IPS-NIHi7 (cell line): ENCODE measurements around the gene FAAP100.

Experiments used
- DNase-seq: peaks from one replicate; pipeline ENCODE4 v3.0.0; 2012; ENCODE audit warnings: mixed read lengths; ENCODE audit errors: extremely low spot score

Gene FAAP100

DNA sequence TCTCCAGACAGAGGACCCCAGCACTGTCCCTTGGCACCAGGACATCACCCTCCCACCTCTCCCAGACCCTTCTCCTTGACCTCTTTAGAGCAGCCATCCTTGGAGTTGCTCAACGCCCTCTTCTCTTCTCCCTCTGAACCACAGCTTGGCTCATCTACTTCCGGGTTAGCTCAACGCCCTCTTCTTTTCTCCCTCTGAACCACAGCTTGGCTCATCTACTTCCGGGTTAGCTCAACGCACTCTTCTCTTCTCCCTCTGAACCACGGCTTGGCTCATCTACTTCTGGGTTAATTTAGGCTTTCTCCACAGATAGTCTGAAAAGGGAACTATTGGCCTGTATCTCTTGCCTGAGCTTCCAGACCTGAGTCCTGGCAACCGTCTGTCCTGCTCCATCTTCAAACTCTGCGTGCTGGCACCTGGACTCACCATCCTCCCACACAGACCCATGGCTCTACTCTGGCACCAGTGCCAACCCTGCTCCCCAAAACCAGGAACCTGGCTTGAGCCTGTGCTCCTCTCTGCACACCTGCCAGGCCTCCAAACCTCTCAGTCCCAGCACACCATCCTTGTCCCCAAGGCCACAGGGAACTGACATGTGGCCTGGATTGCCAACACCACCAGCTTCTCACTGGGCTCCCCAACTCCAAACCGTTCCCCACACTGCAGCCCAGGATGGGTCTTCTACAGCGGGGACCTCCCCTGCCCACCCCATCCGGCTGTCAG is 25.3 kb upstream of the FAAP100 start:
- DNase-seq = no peak

DNA sequence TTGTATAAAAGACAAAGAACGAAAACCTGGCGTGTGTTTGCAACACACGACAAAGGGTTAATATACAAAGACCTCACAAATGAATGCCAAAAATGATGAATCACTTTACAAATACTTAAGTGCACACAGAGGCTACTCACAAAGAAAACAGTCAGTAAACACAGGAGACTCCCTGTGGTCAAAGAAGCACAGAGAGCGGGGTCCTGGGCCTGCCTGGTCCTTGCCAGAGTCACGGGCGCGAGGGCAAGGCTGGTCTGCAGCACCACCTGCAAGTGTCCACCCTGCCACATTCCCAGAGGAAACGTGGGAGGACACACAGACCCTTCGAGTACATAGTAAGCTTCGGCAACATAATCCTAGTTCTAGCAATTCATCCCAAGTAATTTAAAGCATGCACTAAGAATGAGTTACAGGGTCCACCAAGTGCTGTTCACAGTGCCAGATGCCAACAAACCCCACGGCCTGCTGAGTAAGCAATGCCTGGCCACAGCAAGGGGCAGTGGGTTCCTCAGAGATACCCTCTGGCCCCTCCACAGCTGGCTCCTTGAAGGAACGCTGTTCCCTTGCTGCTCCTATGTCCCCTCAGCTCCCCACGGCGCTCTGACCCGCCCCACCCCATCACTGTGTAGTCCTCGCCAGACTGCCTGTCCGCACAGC is 24.6 kb upstream of the FAAP100 start:
- no peak for DNase-seq

DNA sequence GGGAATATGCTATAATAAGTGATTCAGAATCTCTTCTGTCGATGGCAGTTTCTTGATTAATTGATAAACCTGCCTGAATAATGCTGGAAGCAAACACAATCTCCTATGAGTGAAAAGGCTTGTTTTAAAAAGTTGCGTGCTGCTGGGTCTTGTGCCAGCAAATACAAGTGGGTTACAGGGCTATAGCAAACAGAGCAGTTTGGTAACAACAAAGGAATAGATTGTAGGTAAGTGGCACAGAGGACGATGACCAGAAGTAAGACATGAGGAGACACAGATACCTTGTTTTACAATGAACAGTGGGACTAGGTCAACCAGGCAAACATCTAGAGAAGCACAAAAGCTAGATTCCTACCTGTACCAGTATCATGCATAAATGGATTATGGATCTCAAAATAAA is 23.7 kb upstream of the FAAP100 start:
- DNase-seq = no peak

DNA sequence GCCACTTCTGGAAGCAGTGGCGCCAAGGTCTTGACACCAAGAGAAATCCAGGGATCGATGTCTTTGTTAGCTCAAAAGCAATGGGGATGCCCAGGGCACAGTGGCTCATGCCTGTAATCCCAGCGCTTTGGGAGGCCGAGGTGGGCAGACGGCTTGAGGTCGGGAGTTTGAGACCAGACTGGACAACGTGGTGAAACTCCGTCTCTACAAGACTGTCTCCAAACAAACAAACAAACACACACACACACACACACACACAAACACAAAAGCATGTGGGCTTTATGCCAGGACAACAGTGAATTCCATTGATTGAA is 22.4 kb upstream of the FAAP100 start:
- no peak for DNase-seq

DNA sequence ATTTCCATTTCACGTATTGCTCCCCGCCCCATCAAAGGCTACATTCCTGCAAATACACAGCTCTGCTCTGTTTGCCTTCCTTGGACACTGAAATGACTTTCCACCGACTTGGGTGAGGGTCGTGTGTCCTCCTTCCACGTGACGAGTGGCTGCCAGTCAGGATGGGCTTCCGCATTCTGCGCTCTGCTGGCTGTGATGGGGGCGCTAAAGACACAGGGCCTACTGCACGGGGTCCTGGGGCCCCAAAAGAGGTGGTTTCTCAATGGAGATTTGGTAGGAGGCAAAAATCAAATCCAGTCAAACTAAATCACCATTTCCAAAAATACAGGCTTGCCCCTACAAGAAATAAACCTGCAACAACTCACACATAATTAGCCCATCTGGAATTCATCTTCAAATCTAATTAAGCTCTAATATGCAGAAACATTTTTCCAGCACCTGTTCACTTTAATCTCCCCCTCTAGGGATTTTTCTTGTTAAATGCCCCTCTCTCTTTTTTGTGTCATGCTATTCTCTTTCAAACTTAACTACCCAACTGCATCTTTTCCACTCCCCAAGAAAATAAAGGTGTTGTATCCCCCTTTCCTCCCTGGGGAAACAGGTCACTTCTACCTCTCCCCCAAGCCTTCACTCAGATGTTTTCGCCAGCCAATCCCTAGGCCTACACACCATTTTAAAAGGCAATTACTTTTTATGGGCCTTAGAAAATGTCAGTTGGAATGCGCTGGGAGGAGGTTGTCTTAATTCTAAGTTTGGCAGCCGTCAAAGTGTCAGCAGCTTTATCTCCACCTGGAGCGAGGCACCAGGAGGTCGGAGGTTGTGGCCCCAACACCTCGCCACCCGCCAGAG is 21.9 kb upstream of the FAAP100 start:
- DNase-seq = no peak

DNA sequence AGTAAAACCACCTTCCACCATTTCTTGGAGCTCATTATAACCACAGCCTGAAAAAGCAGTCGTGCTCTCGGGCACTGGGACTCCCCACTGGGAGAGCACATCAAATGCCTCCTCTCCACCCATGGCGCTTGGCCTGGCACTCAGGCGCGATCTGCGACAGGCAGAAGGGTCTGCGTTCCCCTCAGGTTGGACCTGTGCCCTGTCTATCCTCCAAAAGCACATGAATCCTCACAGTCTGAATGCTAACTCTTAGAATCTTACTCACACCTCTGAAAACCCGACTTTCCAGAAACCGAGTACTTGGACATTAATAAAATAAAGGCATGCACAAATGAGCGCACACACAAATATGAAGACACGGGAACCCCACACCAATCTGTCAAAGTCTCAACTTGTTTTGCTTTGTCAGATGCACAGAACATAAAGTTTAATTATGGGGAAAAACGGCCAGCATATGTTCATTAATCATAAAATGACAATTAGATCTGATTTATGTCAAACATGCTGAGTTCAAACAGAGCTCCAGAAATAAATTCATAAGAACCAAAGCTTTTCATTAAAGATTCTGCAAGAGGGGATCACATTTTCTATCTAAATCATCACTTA is 20.5 kb upstream of the FAAP100 start:
- DNase-seq = no peak

DNA sequence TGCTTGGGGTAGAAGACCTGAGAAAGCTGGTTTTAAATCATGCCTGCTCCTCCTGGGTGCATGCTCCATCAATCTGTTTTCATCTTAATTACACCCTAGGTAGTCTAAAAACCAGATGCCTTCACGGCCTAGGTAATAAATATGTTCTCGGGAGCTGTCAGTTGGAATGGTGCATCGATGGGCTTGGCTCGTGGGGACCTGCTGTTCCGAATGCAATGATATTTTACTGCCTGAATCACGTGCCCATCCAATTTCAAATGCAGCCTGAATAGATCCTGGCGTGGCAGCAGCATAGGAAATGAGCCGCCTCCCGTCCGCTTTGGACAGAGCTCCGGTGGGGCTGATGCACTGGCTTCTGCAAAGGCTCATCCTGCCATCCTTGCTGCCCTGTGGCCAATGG is 18.8 kb upstream of the FAAP100 start:
- DNase-seq = no peak

DNA sequence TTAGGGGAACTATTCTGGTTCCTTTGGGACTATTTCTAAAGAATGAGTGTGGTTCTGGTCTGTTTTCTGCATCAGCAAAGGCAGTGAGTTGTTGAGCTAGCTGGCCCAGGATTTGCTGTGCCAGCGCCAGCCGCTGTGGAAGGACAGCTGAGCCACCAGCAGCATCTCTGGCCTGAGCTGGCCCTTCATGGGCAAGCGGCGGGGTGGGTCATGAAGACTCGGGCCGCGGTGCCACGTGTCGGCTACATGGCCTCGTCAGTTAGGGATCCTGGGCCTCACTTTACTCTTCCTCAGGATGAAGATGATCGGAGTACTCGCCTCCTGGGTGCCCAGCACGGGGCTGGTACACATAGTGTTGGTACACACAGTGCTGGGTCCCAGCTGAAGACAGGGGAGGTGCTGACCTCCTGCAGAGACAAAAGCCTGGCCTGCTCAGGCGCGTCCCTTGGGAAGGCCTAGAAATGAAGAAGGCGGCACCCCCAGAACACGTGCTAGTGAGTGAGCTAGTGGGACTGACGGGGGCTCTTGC is 17.9 kb upstream of the FAAP100 start:
- no peak for DNase-seq

DNA sequence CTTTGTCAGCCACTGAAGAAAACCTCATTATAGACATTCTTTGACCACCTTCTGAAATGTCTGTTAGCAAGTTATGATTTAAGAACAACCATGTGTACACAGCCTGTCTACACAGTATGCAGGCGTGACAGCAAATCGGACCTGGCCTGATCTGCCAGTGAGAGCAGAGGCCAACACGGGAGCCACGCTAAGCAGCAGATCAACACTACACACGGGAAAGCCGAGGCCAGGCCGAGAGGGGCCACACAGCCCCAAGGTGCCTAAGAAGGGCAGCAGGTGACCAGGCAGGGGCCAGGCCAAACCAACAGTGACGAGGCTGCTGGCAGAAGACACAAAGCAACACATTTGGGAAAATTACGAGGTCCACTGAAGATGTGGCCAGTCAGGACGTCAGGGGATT is 16.3 kb upstream of the FAAP100 start:
- DNase-seq = no peak

DNA sequence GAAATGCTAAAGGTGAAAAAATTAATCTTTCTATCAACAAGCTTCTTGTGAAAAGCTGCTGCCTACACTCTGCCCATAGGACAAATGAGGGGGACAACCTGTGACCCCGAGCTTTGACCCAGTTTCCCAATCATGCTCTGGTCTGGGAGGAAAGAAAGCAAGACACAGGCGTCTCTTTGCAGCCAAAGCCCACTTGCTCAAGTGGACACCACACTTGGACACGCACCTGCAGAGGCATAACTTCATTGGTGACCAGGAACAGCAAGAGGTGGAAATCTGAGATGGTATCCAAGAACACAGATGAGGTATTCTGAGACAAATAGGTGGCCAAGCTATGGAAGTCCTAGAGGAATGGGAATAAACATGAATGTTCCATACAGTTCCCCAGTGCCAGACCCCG is 15.0 kb upstream of the FAAP100 start:
- no peak for DNase-seq

DNA sequence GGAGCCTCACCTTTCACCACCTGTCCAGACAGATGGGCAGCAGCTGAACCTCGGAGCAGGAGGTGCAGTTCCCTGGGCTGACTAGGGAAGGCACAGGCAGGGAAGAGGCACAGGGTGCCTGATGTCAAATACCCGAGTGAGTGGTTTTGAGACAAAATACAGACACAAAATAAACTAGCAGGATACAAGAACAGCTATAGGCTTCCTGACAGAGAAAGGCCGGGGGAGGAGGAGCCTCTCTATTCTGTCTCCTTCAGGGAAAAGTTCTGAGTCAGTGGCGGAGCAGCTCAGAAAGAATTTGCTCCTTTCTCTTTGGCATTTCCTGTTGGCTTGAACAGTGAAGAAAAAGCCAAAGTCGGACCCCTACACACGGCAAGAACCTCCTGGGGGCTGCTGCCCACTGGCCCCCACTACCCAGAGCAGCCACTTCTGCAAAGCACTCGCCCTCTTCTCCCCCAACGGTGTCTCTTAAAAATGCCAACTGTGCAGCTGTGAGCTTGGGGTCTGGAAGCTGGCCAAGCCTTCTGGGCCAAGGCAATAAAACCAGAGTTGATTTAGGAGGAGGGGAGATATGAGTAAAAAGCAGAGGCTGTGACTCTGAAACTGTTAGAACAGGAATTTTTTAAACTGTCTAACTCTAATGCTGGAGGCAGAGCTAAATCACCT is 14.4 kb upstream of the FAAP100 start:
- DNase-seq = no peak

DNA sequence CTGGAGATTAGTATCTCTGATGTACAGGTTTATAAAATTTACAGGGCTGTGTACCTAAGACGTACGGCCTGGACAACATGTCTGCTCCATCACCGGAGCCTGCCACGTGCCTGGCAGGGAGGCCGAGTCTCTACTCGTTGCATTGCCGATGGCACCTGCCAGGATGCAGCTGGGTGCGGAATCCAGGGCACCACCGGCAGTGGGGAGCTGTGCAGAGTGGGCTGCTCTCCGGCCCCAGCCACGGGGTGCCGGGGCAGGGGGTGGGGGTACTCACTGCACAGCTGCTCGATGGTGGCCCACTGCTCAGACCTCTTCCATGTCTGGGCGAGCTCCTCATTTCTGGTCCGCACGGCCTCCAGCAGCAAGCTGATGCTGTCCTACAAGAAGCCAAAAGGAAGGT is 13.1 kb upstream of the FAAP100 start:
- no peak for DNase-seq

DNA sequence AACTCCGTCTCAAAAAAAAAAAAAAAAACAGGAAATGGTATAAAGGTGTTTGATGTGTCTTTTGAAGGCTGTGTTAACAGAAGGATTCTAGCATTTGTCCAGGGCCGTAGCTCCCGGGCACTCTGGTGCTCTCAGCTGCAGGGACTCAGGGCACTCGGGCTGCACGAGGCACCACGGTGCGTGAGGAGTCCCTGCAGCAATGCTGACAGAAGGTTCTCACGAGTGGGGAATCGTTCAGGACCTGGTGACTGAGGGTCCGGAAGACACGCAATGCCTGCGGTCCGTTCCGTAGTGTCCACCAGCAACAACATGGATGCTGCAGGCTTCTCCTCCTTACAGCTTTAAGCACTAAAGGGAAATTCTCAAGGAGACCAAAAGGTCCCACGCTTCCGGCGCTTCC is 12.6 kb upstream of the FAAP100 start:
- DNase-seq = no peak

DNA sequence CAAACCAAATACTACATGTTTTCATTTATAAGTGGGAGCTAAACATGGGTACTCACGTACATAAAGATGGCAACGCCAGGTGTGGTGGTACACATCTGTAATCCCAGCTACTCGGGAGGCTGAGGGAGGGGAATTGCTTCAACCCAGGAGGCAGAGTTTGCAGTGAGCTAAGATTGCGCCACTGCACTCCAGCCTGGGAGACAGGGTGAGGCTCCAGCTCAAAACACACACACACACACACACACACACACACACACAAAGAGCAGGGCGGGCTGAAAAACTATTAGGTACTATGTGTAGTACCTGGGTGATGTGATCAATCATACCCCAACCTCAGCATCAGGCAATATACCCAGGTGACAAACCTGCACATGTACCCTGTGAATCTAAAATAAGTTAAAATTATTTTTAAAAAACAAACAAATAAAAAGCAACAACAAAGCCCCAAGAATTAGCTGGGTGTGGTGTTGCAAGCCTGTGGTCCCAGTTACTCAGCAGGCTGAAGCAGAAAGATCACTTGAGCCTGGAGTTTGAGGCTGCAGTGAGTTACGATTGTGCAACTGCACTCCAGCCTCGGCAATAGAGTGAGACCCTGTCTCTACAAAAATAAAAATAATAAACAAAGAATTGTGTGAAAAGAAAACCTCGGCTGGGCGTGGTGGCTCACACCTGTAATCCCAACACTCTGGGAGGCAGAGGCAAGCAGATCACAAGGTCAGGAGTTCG is 11.9 kb upstream of the FAAP100 start:
- DNase-seq = no peak

DNA sequence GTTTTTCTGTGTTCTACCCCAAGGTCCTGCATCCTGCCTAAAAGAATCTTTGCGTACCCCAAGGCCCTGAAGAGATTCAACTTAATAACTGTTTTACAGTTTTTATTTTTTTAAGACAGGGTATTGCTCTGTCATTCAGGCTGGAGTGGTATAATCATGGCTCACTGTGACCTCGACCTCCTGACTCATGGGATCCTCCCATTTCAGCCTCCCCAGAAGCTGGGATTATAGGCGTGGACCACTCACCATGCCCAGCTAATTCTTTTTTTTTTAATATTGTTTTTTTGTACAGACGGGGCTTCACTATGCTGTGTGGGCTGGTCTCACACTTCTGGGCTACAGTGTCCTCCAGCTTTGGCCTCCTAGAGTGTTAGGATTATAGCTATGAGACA is 9.3 kb upstream of the FAAP100 start:
- no peak for DNase-seq

DNA sequence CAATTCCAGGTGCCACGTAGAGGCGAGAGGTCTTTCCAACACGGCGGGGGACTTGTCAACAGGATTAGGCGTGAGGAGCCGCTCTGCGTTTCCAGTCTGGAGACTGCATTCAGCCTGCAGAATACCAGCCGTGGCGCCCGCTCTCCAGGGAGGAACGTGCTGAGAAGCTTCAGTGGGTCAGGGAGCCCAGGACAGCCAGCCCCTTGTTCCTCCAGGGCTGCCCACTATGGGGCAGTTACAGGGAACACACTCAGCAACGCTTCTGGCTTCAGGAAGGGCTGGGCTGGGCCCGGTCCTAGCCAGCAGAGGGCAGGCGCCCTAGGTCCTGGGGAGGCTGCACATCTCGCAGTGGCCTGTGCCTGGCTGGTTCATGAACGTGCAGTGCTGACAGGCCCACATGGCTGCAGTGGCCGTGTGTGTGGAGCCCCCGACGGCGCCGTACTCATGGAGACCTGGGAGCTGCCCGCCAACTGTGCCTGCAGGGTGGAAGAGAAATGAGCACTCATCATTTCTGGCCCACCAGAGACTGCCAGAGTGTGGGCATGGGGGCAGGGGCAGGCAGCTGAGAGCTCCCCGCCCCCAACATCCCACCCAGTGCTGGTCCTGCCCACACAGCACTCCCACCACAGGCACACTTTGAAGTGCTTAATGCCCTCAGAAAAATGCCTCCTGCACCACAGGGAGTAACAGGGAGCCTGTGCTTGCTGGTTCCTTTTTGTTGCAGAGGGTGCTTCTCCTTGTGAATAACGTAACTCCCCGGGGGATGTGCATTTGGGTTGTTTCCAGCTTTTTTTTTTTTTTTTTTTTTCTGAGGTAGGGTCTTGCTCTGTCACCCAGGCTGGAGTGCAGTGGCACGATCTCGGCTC is 7.0 kb upstream of the FAAP100 start:
- no peak for DNase-seq

DNA sequence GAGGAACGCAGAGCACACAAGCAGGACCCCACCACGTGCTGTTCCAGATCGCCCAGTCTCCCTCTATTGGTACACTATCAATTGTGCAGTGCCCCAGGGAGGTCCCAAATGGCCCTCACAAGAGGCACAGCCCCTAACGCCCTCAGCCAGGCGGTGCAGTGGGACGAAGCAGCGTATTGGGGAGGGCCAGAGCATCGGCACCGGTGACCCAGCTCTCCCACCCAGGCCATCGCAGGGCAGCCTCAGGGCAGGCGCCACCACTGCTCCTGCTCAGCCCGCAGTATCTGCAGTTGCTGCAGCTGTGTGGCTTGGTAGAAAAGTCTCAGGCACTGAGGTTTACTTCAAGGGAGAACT is 5.9 kb upstream of the FAAP100 start:
- DNase-seq = no peak

DNA sequence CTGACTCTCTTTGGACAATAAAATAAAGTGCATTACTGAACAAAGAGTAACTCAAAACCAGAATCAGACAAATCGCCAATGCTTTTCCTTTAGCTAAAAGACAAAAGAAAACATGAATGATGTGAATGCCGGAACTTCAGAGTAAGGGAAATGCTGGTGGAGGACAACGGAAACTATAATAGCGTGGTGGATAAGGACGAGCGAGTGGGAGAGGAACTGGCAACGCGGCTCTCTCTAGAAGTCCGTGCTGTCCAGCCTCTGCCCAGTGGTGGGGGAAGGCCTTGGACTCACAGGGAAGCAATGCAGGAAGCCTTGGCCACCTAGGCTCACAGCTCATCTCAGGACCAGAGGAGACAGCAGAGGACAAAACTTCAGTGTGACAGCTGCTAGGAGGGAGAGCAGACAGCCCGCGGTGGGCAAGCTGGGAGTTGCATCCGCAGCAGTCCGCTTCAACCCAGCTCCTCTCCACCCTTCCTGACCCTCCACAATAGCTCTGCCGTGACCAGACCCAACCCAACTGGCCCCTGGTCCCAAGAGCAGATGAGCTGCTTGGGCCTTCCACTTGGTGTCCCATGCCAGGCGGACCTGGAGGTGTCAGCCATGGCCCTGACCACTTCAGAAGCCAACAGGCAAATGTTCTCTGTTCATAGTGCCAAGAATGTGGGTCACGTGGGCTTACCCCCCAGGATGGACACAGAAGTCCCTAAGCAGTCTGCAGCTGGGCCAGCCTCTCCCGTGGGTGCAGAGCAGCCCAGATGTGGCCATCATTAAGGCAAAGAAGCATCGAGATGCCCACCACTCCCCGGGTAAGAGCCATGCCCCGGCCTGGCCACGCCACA is 5.3 kb upstream of the FAAP100 start:
- DNase-seq = no peak

DNA sequence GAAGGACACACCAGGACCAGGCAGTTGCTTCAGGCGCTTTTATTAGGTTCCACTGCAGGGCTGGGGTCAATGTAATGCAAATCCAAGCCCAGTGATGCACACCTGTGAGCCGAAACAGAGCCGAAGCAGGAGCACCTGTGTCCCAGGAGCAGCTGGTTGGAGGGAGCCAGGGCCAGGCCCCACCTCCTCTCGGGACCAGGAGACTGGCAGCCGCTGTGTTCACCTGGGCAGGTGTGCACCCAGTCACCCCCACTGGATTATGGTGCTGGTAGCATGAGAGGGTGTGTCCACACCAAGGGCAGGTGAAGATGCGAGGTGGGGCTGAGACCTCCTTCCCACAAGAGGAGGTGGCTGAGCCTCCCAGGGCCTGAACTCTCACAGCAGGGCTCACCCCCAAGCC is 4.7 kb upstream of the FAAP100 start:
- DNase-seq = no peak
